ENCODE measurements around the gene DUSP22. TPM values are rescaled to one million over a fixed set of nuclear protein-coding genes. Genes with fewer than 3 reads are reported as not detected.

The DUSP22 gene
- total RNA-seq, 1 experiment from 2014 or later, result 25.0 TPM

DNA sequence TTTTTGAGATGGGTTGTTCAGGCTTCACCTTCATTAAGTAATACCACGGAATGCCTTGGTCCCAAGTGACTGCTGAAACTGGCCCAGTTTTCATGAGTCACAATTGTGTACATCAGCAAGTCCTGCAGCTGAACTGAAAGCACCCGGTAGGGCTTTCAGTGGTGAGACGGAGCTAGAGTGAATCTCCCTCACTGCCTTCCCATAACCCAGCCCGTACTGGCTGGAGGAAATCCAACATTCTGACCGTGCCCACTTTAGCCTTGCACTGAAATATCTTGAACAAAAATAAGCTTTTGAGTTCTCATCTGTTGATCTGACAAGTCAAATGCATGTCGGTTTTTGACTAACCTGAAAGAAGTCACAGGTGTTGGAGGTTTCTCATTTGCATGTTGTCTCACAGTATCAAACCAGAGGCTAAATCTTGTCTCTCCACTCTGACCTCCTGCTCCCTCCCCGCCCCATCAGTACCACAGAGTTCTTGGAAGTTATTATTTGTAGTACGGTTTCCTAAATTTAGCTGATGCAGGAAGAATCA, 35.9 kb downstream of the DUSP22 start:
- DNase-seq, result no peak
- Histone ChIP-seq H2BK120ac (ENCODE audit: low read depth, low read length, poor library complexity, severe bottlenecking) (no peak overlapping the region), H3K4me1 (ENCODE audit: insufficient read depth, low read length) (no peaks in the 10 kb centered on the region), H3K9ac (ENCODE audit: extremely low read depth, insufficient read length, low read length) (no peak overlapping the region), H3K79me2 (ENCODE audit: insufficient read depth, low read length) (no peaks in the 10 kb centered on the region), H2AK5ac (ENCODE audit: insufficient read length, low read length) (no peak overlapping the region), H2BK20ac (ENCODE audit: low read depth, low read length, poor library complexity, severe bottlenecking) (no peak overlapping the region), H3K18ac (ENCODE audit: insufficient read length, low read depth, low read length) (no peak overlapping the region), H4K5ac (ENCODE audit: insufficient read length, low read depth, low read length) (no peak overlapping the region), H3K27me3 (ENCODE audit: insufficient read depth, low read length) (no peaks in the 10 kb centered on the region), H3T11ph (ENCODE audit: low read length) (no peak overlapping the region), H3K14ac (ENCODE audit: insufficient read depth, low read length) (no peak overlapping the region), H4K8ac (replicated peaks; ENCODE audit: insufficient read length, low read depth, low read length) (no peak overlapping the region), H3K56ac (ENCODE audit: insufficient read length, low read depth, low read length) (no peak overlapping the region), H3K23ac (ENCODE audit: insufficient read length, low read depth, low read length) (no peak overlapping the region), H3K23me2 (ENCODE audit: insufficient read length, low read depth, low read length, poor library complexity, severe bottlenecking) (no peaks in the 10 kb centered on the region), H4K91ac (ENCODE audit: insufficient read length, low read depth, low read length) (no peak overlapping the region), H3K9me3 (ENCODE audit: control insufficient read depth, low read depth, low read length) (peaks cover 62% of the 10 kb centered on the region), H3K79me1 (ENCODE audit: insufficient read depth, low read depth, low read length, poor library complexity, severe bottlenecking) (no peaks in the 10 kb centered on the region), H3K27ac (ENCODE audit: insufficient read length, low read depth, low read length) (no peak overlapping the region), H2BK15ac (ENCODE audit: low read depth, low read length) (no peak overlapping the region), H2BK12ac (ENCODE audit: insufficient read length, low read depth, low read length) (no peak overlapping the region), H3K4me2 (ENCODE audit: insufficient read depth, insufficient read length, low read length) (no peak overlapping the region), H2BK5ac (ENCODE audit: insufficient read length, low read length) (no peak overlapping the region), H4K20me1 (ENCODE audit: control insufficient read depth, insufficient read depth, insufficient read length) (no peaks in the 10 kb centered on the region), H3K4ac (ENCODE audit: low read depth, low read length) (no peak overlapping the region), H2AFZ (ENCODE audit: low read length) (no peak overlapping the region)
- peaks cover 12 to 19% (median 15%) of the 10 kb centered on the region in 3 experiments; a peak in 5 of 7 replicates for H3K36me3 Mint-ChIP-seq (ENCODE audit: insufficient read depth in 1 of 3, low read depth in 3 of 3)
- H3K27ac Mint-ChIP-seq, result no peak overlapping the region
- peaks cover 3 to 6% of the 10 kb centered on the region in 2 experiments for H3K4me1 Mint-ChIP-seq
- TF ChIP-seq, protein P1, sequence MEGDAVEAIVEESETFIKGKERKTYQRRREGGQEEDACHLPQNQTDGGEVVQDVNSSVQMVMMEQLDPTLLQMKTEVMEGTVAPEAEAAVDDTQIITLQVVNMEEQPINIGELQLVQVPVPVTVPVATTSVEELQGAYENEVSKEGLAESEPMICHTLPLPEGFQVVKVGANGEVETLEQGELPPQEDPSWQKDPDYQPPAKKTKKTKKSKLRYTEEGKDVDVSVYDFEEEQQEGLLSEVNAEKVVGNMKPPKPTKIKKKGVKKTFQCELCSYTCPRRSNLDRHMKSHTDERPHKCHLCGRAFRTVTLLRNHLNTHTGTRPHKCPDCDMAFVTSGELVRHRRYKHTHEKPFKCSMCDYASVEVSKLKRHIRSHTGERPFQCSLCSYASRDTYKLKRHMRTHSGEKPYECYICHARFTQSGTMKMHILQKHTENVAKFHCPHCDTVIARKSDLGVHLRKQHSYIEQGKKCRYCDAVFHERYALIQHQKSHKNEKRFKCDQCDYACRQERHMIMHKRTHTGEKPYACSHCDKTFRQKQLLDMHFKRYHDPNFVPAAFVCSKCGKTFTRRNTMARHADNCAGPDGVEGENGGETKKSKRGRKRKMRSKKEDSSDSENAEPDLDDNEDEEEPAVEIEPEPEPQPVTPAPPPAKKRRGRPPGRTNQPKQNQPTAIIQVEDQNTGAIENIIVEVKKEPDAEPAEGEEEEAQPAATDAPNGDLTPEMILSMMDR (conservative IDR thresholded peaks at IDR 0.05), result no peak
- no peak overlapping the region for H3K4me3 Mint-ChIP-seq
- H3K27me3 Mint-ChIP-seq (ENCODE audit: low read depth), result no peaks in the 10 kb centered on the region; the same call in 1 of the 2 replicates
- WGBS (ENCODE audit: extremely low coverage, insufficient read length, low lambda C conversion rate), result no CpG with 5 or more reads among the region's 8 CpGs
- H3K9me3 Mint-ChIP-seq, result peaks cover 0 to 24% of the 10 kb centered on the region in 2 experiments

All from H9 (cell line).